ENCODE data around the gene VKORC1L1. TPM values are rescaled to one million over a fixed set of nuclear protein-coding genes. Genes with fewer than 3 reads are reported as not detected.
"Not testable (repeated sequence)": the region's sequence is repeated elsewhere in the genome, so short reads cannot be mapped to it uniquely, and the experiment has no call there.

The VKORC1L1 gene
- total RNA-seq, 2 experiments from 2014 or later, result 13.5 to 14.8 TPM

- H3K36me3 Mint-ChIP-seq (ENCODE audit: low read depth); CTCF ChIA-PET; H3K27ac Mint-ChIP-seq; ATAC-seq; H3K4me1 Mint-ChIP-seq (ENCODE audit: low read depth); H3K4me3 Mint-ChIP-seq; DNase-seq; POLR2A ChIA-PET; H3K27me3 Mint-ChIP-seq (ENCODE audit: low read depth); H3K9me3 Mint-ChIP-seq (ENCODE audit: insufficient read depth): not testable (repeated sequence)
Measured at GRCh38 chr7:65858660-65859059, 14.2 kb upstream of the VKORC1L1 start.

DNA sequence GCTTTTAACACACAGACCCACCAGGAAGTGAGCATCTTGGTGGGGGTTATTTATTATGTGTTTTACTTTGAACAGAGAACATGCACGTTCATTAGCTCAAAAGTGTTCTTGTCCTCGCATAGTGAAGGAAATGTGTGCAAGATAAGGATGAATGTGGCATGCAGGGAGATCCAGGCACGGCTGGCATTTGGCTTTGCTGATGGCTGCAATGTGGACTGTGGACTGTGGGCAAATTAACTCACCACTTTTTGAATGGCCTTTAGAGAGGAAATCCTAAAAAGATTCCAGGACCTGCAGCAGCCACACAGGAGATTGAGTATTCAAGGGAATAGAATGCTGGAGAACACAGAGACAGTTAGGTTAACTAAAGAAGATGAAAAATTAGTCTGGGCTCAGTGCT, 6.6 kb upstream of the VKORC1L1 start:
- H3K9me3 Mint-ChIP-seq (ENCODE audit: insufficient read depth); POLR2A ChIA-PET; ATAC-seq; H3K27me3 Mint-ChIP-seq (ENCODE audit: low read depth); H3K27ac Mint-ChIP-seq; CTCF ChIA-PET; DNase-seq; H3K36me3 Mint-ChIP-seq (ENCODE audit: low read depth); H3K4me3 Mint-ChIP-seq; H3K4me1 Mint-ChIP-seq (ENCODE audit: low read depth): not testable (repeated sequence)

- POLR2A ChIA-PET; CTCF ChIA-PET; H3K9me3 Mint-ChIP-seq (ENCODE audit: insufficient read depth); DNase-seq; H3K4me1 Mint-ChIP-seq (ENCODE audit: low read depth); ATAC-seq; H3K36me3 Mint-ChIP-seq (ENCODE audit: low read depth); H3K4me3 Mint-ChIP-seq; H3K27me3 Mint-ChIP-seq (ENCODE audit: low read depth); H3K27ac Mint-ChIP-seq: not testable (repeated sequence)
Measured at GRCh38 chr7:65867681-65868080, 5.2 kb upstream of the VKORC1L1 start.

DNA sequence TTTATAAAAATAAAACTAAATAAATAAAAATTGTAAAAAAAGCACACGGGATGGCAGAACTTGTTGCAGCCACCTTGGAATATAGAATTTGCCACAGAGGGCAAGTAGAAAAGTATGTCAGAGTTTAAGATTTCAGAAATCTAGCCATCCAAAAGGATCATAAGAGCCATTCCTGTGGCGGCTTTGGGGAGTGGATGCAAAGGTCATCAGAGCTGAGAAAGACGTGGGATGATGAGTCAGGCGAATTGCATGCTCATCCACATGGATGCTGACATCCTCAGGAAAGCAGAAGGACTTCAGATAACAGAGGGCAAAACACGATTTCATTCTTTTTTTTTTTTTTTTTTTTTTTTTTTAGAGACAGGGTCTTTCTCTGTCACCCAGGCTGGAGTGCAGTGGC, 3.6 kb upstream of the VKORC1L1 start:
- H3K36me3 Mint-ChIP-seq (ENCODE audit: low read depth); H3K27ac Mint-ChIP-seq; POLR2A ChIA-PET; ATAC-seq; H3K4me3 Mint-ChIP-seq; H3K4me1 Mint-ChIP-seq (ENCODE audit: low read depth); CTCF ChIA-PET; H3K9me3 Mint-ChIP-seq (ENCODE audit: insufficient read depth); DNase-seq; H3K27me3 Mint-ChIP-seq (ENCODE audit: low read depth): not testable (repeated sequence)

DNA sequence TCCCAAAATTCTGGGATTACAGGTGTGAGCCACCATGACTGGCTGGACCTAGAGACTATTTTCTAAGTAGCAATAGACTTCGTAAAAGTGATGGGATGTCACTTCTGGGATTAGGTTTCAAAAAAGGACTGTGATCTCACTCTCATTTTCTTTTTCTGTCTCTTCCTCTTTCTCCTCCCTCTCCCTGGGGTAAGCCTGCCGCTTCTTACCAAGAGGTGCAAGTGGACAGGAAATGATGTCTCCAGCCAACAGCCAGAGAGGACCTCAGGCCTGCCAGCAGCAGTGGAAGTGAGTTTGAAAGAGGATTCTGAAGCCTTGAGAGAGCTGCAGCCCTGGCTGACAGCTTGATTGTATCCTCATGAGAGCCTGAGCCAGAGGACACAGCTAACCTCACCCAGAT, 1.4 kb upstream of the VKORC1L1 start:
- DNase-seq; H3K4me3 Mint-ChIP-seq; H3K9me3 Mint-ChIP-seq (ENCODE audit: insufficient read depth); H3K27me3 Mint-ChIP-seq (ENCODE audit: low read depth); CTCF ChIA-PET; H3K27ac Mint-ChIP-seq; POLR2A ChIA-PET; H3K36me3 Mint-ChIP-seq (ENCODE audit: low read depth); ATAC-seq; H3K4me1 Mint-ChIP-seq (ENCODE audit: low read depth): not testable (repeated sequence)

DNA sequence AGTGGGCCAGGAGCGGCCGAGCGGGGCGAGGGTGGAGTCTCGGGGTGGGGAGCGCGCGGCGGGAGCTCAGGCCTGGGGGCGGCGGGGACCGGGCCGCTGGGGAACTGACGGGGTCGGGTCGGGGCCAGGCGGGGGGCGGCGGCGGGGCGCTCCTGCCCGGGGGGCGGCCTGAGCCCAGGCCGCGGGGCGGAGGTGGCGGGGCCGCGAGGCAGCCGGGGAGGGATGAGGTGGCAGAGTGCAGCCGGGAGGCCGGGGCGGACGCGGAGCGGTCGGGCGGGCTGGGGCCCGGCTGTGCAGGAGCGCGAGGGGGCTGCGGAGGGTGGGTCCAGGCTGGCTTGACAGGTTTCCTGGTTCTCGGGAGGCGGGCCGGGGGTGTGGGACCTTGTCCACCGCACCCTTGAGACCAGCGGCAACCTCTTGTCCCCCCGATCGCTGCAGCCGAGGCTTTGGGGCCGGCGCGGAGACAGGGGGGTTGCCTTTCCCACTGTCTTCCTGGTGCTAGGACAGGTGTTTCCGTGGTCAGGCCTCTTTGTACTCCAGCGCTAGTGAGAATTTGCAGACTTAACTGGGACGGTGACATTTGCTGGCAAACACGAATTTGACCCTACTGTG, 814 bp downstream of the VKORC1L1 start:
- H3K27me3 Mint-ChIP-seq (ENCODE audit: low read depth); POLR2A ChIA-PET; CTCF ChIA-PET; H3K4me1 Mint-ChIP-seq (ENCODE audit: low read depth); H3K9me3 Mint-ChIP-seq (ENCODE audit: insufficient read depth); H3K36me3 Mint-ChIP-seq (ENCODE audit: low read depth): not testable (repeated sequence)
- H3K27ac Mint-ChIP-seq, result peak overlapping the region; percentile 85
- DNase-seq (peak; percentile 35), ATAC-seq (peak; percentile 51)
- H3K4me3 Mint-ChIP-seq, result peak overlapping the region; percentile 78

- DNase-seq; H3K4me3 Mint-ChIP-seq; ATAC-seq; CTCF ChIA-PET; H3K27me3 Mint-ChIP-seq (ENCODE audit: low read depth); H3K9me3 Mint-ChIP-seq (ENCODE audit: insufficient read depth); H3K27ac Mint-ChIP-seq; POLR2A ChIA-PET: not testable (repeated sequence)
- Mint-ChIP-seq H3K4me1 (ENCODE audit: low read depth) (peaks cover 17% of the 10 kb centered on the region), H3K36me3 (ENCODE audit: low read depth) (peaks cover 12% of the 10 kb centered on the region)
Measured at GRCh38 chr7:65875715-65876114, 2.8 kb downstream of the VKORC1L1 start.

- DNase-seq; POLR2A ChIA-PET; H3K9me3 Mint-ChIP-seq (ENCODE audit: insufficient read depth); CTCF ChIA-PET; H3K4me3 Mint-ChIP-seq; H3K27ac Mint-ChIP-seq; H3K27me3 Mint-ChIP-seq (ENCODE audit: low read depth); ATAC-seq: not testable (repeated sequence)
- Mint-ChIP-seq H3K36me3 (ENCODE audit: low read depth) (peaks cover 18% of the 10 kb centered on the region), H3K4me1 (ENCODE audit: low read depth) (peaks cover 10% of the 10 kb centered on the region)
Measured at GRCh38 chr7:65879292-65880153, 6.6 kb downstream of the VKORC1L1 start.

- POLR2A ChIA-PET; H3K9me3 Mint-ChIP-seq (ENCODE audit: insufficient read depth); CTCF ChIA-PET; DNase-seq; ATAC-seq; H3K27me3 Mint-ChIP-seq (ENCODE audit: low read depth); H3K27ac Mint-ChIP-seq; H3K4me3 Mint-ChIP-seq: not testable (repeated sequence)
- peaks cover 10% of the 10 kb centered on the region for H3K4me1 Mint-ChIP-seq (ENCODE audit: low read depth)
- peaks cover 24% of the 10 kb centered on the region for H3K36me3 Mint-ChIP-seq (ENCODE audit: low read depth)
Measured at GRCh38 chr7:65880242-65880641, 7.4 kb downstream of the VKORC1L1 start.

DNA sequence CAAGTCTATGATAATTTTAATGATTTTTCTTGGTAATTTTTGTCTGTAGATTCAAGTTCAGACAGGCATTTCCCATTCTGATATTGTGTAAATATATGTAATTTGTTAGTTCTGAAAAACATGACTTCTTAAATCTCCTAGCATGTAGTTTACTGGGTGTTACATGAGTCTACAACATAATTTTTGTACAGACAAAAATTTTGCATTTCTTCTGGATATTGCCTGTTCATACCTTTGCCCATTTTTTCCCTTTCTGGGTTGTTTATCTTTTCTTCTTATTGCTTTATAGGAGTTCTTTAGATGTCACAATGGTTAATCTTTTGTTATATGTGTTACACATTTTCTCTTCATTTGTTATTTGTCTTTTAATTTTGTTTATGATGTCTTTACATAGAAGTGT, 12.1 kb downstream of the VKORC1L1 start:
- H3K4me3 Mint-ChIP-seq; ATAC-seq; POLR2A ChIA-PET; H3K27ac Mint-ChIP-seq; CTCF ChIA-PET; H3K4me1 Mint-ChIP-seq (ENCODE audit: low read depth); H3K9me3 Mint-ChIP-seq (ENCODE audit: insufficient read depth); H3K27me3 Mint-ChIP-seq (ENCODE audit: low read depth); DNase-seq: not testable (repeated sequence)
- peaks cover 20% of the 10 kb centered on the region for H3K36me3 Mint-ChIP-seq (ENCODE audit: low read depth)

GRCh38 chr7:65885533-65885932, 12.7 kb downstream of the VKORC1L1 start:
- CTCF ChIA-PET, result not testable (repeated sequence)

GRCh38 chr7:65888434-65889156, 15.7 kb downstream of the VKORC1L1 start:
- H3K27ac Mint-ChIP-seq; H3K27me3 Mint-ChIP-seq (ENCODE audit: low read depth); H3K4me1 Mint-ChIP-seq (ENCODE audit: low read depth); H3K4me3 Mint-ChIP-seq; ATAC-seq; POLR2A ChIA-PET; CTCF ChIA-PET; H3K9me3 Mint-ChIP-seq (ENCODE audit: insufficient read depth); DNase-seq: not testable (repeated sequence)
- peaks cover 36% of the 10 kb centered on the region for H3K36me3 Mint-ChIP-seq (ENCODE audit: low read depth)

More at GRCh38 chr7:65885533-65885932, 12.7 kb downstream of the VKORC1L1 start:
- H3K4me3 Mint-ChIP-seq; ATAC-seq; H3K9me3 Mint-ChIP-seq (ENCODE audit: insufficient read depth); H3K4me1 Mint-ChIP-seq (ENCODE audit: low read depth); DNase-seq; H3K27me3 Mint-ChIP-seq (ENCODE audit: low read depth); H3K27ac Mint-ChIP-seq; POLR2A ChIA-PET: not testable (repeated sequence)
- H3K36me3 Mint-ChIP-seq (ENCODE audit: low read depth), result peaks cover 23% of the 10 kb centered on the region
